ENCODE results near the gene SYT15. TPM values are rescaled to one million over a fixed set of nuclear protein-coding genes. Genes with fewer than 3 reads are reported as not detected.

Gene SYT15
- total and polyA plus RNA-seq, 2 donors (not counting 3 experiments of a cell fraction or from before 2014, with no cell fraction given), result 0.50 to 0.75 TPM

- dilution Hi-C loops (cut with MboI; ENCODE audit: extremely low pct_ligation_motif_present, low sequenced_read_pairs), result no loop called here
- Histone ChIP-seq H3K9me1 (replicated peaks; ENCODE audit: control insufficient read depth, extremely low read depth, insufficient read depth, low read length) (no peaks in the 10 kb centered on the region), H3K27me3 (ENCODE audit: control insufficient read depth in 2 of 2, insufficient read depth in 2 of 2, low read length in 2 of 2) (peaks cover 22 to 32% of the 10 kb centered on the region in 2 experiments), H3K9ac (replicated peaks; ENCODE audit: extremely low read depth, insufficient read depth, low read length) (no peak overlapping the region), H3K36me3 (ENCODE audit: control insufficient read depth in 2 of 2, extremely low read depth in 1 of 2, insufficient read depth in 2 of 2, low read length in 2 of 2) (no peaks in the 10 kb centered on the region), H3K4me1 (ENCODE audit: control insufficient read depth, extremely low read depth, insufficient read depth, low read length) (no peaks in the 10 kb centered on the region), H4K20me1 (replicated peaks; ENCODE audit: control insufficient read depth, extremely low read depth, insufficient read depth, low read length) (no peaks in the 10 kb centered on the region), H3K4me3 (replicated peaks in 1 of 3; ENCODE audit: insufficient read depth in 1 of 3, low read depth in 1 of 3, low read length in 3 of 3) (no peak overlapping the region), H3K4me2 (ENCODE audit: insufficient read depth, low read length) (no peak overlapping the region), H3K27ac (ENCODE audit: insufficient read depth, low read depth, low read length) (no peak overlapping the region), H2AFZ (ENCODE audit: low read depth, low read length) (no peak overlapping the region), H3K9me3 (replicated peaks; ENCODE audit: control insufficient read depth, insufficient read depth, low read length) (no peaks in the 10 kb centered on the region), H3K79me2 (ENCODE audit: control insufficient read depth, insufficient read depth, low read length) (no peaks in the 10 kb centered on the region)
- POLR2A ChIA-PET, result no interaction called here
- intact Hi-C loops (cut with micrococcal nuclease), result no loop called here
- TF ChIP-seq GATA2 (IDR thresholded peaks at IDR 0.05; ENCODE audit: insufficient read depth, insufficient read length, low read depth, low read length) (no peak), POLR2A (IDR thresholded peaks at IDR 0.05; ENCODE audit: low read depth, low read length) (no peak), EZH2 (IDR thresholded peaks at IDR 0.05; ENCODE audit: borderline replicate concordance, low read depth, low read length, severe bottlenecking) (no peak), MYC (IDR thresholded peaks at IDR 0.05; ENCODE audit: low read depth, low read length) (no peak), MAX (IDR thresholded peaks at IDR 0.05; ENCODE audit: insufficient read depth, insufficient read length) (no peak), JUN (IDR thresholded peaks at IDR 0.05; ENCODE audit: borderline replicate concordance, insufficient read depth, insufficient read length, low read depth) (no peak), FOS (IDR thresholded peaks at IDR 0.05; ENCODE audit: borderline replicate concordance, insufficient read depth, low read length) (no peak), POLR2AphosphoS5 (IDR thresholded peaks at IDR 0.05; ENCODE audit: insufficient read depth, low read depth, low read length) (no peak)
- TF ChIP-seq, protein P1, sequence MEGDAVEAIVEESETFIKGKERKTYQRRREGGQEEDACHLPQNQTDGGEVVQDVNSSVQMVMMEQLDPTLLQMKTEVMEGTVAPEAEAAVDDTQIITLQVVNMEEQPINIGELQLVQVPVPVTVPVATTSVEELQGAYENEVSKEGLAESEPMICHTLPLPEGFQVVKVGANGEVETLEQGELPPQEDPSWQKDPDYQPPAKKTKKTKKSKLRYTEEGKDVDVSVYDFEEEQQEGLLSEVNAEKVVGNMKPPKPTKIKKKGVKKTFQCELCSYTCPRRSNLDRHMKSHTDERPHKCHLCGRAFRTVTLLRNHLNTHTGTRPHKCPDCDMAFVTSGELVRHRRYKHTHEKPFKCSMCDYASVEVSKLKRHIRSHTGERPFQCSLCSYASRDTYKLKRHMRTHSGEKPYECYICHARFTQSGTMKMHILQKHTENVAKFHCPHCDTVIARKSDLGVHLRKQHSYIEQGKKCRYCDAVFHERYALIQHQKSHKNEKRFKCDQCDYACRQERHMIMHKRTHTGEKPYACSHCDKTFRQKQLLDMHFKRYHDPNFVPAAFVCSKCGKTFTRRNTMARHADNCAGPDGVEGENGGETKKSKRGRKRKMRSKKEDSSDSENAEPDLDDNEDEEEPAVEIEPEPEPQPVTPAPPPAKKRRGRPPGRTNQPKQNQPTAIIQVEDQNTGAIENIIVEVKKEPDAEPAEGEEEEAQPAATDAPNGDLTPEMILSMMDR (IDR thresholded peaks at IDR 0.05; ENCODE audit: extremely low read depth in 1 of 2, insufficient read depth in 1 of 2, low read depth in 1 of 2, low read length in 2 of 2), result no peak
- CTCF ChIA-PET, result interaction anchor here (0.9 to 1.4 kb wide), 3 partner anchors 14 to 330 kb away, joined by 3 to 4 read pairs (median 3); no protein-coding TSS in a partner anchor
- no TSS peak for BruUV-seq (replicated peaks)
- DNase-seq (ENCODE audit: low read depth, low spot score), result no peak
- no peak for FAIRE-seq
These were observed 19.7 kb upstream of the SYT15 start for GRCh38 chr10:46559231-46559671.
